ENCODE measurements around the gene IKZF5.

- TF ChIP-seq, protein P1, sequence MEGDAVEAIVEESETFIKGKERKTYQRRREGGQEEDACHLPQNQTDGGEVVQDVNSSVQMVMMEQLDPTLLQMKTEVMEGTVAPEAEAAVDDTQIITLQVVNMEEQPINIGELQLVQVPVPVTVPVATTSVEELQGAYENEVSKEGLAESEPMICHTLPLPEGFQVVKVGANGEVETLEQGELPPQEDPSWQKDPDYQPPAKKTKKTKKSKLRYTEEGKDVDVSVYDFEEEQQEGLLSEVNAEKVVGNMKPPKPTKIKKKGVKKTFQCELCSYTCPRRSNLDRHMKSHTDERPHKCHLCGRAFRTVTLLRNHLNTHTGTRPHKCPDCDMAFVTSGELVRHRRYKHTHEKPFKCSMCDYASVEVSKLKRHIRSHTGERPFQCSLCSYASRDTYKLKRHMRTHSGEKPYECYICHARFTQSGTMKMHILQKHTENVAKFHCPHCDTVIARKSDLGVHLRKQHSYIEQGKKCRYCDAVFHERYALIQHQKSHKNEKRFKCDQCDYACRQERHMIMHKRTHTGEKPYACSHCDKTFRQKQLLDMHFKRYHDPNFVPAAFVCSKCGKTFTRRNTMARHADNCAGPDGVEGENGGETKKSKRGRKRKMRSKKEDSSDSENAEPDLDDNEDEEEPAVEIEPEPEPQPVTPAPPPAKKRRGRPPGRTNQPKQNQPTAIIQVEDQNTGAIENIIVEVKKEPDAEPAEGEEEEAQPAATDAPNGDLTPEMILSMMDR (IDR thresholded peaks at IDR 0.05) = no peak
- TF ChIP-seq POLR2A (IDR thresholded peaks at IDR 0.05) = no peak
These were observed 20.1 kb downstream of the IKZF5 start for GRCh38 chr10:122988501-122988900.

Measured in transverse colon (tissue), 3 donors.